Colonic mucosa (tissue), 4 donors: Measurements from ENCODE around the gene COL19A1. TPM values are rescaled to one million over a fixed set of nuclear protein-coding genes. Genes with fewer than 3 reads are reported as not detected.

Source experiments
- DNase-seq: peaks from one replicate; pipeline ENCODE4 v3.0.0-alpha.2; 2020
- H3K27ac ChIP-seq: fragments of 200-600 bp; one replicate; pipeline ENCODE4 v1.8.0; 2021
- H3K27me3 ChIP-seq: fragments of 200-600 bp; one replicate; pipeline ENCODE4 v1.8.0; 2021
- H3K36me3 ChIP-seq: fragments of 200-600 bp; one replicate; pipeline ENCODE4 v1.8.0; 2021
- H3K4me1 ChIP-seq: fragments of 200-600 bp; one replicate; pipeline ENCODE4 v1.8.0; 2021; ENCODE audit warnings: mild to moderate bottlenecking
- H3K4me3 ChIP-seq: fragments of 200-600 bp; one replicate; pipeline ENCODE4 v1.8.0; 2021
- H3K9ac ChIP-seq, 2 donors: one replicate each; pipeline ENCODE4 v1.7.0; 2013; ENCODE audit warnings: control low read depth in 2 of 2, low read depth in 2 of 2, low read length in 2 of 2
- H3K9me3 ChIP-seq: fragments of 200-600 bp; one replicate; pipeline ENCODE4 v1.8.0; 2021
- intact Hi-C: fragments of 100-400 bp; cut with DNase I; formaldehyde crosslinking; loops from one replicate; pipeline ENCODE4 v1.14.1; 2022
- total RNA-seq, 2 donors: library from RNA; stranded (reverse); fragmentation: NEBNext Ultra II Directional in 1 of 2; extraction: Animal tissue kit (Norgen Biotek cat#: 25700) in 1 of 2; gene quantifications; one replicate each; pipeline ENCODE4 v1.2.1, GENCODE V29; 2021
- TF ChIP-seq, protein P1 (sequence below): fragments of 200-600 bp; IDR thresholded peaks from one replicate; pipeline ENCODE4 v1.8.0; 2022; ENCODE audit warnings: antibody characterized with exemption, mild to moderate bottlenecking
- donor health status: healthy.
- donor health status: DM: no; HTN: no; CAD: no.
- donor health status: DM: no; HTN: no; CAD: no.

Gene COL19A1
- total RNA-seq, 2 donors from 2014 or later, result 0.22 to 0.56 TPM

DNA sequence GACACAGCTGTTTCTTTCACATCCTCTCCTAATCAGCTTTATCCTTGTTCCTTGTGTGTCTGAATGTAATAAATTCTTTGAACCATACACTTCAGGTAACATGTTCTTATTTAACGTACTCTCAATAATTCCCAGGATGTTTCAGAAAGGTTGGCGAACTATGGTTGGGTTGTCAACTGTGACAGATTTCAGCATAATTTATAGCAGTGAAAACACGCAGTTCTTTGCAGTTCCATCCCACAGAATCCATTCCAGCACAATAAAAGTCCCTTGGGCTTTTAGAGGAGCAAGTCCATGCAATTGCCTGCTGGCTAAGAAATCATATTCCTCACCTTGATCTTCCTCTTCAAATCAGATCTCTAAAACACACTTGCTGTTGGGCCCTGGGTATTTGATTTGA is 317.2 kb downstream of the COL19A1 start:
- H3K9me3 ChIP-seq, result no peaks in the 10 kb centered on the region
- H3K27ac ChIP-seq, result no peak overlapping the region
- no peaks in the 10 kb centered on the region for H3K27me3 ChIP-seq
- H3K4me1 ChIP-seq, result no peaks in the 10 kb centered on the region
- intact Hi-C loops, result no loop called here
- TF ChIP-seq, protein P1, sequence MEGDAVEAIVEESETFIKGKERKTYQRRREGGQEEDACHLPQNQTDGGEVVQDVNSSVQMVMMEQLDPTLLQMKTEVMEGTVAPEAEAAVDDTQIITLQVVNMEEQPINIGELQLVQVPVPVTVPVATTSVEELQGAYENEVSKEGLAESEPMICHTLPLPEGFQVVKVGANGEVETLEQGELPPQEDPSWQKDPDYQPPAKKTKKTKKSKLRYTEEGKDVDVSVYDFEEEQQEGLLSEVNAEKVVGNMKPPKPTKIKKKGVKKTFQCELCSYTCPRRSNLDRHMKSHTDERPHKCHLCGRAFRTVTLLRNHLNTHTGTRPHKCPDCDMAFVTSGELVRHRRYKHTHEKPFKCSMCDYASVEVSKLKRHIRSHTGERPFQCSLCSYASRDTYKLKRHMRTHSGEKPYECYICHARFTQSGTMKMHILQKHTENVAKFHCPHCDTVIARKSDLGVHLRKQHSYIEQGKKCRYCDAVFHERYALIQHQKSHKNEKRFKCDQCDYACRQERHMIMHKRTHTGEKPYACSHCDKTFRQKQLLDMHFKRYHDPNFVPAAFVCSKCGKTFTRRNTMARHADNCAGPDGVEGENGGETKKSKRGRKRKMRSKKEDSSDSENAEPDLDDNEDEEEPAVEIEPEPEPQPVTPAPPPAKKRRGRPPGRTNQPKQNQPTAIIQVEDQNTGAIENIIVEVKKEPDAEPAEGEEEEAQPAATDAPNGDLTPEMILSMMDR, result no peak
- H3K9ac ChIP-seq, result no peak overlapping the region
- H3K36me3 ChIP-seq, result no peaks in the 10 kb centered on the region
- no peak overlapping the region for H3K4me3 ChIP-seq
- no peak for DNase-seq

DNA sequence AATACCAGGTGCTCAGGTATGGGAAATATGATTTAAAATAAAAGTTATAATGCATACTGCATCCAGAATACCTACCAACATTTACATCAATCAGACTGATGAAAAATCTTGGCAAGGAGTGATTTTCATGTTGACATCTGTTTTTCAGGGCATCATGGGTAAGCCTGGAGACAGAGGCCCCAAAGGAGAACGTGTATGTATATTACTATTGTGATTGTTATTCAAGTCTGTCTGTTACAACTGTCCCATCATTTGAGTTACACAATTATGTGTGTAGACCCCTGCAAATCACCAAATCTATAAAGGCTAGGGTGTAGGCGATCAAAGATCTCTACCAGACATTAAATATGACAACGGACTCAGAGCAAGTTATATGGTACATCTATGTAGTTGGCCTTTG is 318.4 kb downstream of the COL19A1 start:
- H3K9ac ChIP-seq, result no peak overlapping the region
- H3K4me1 ChIP-seq, result no peaks in the 10 kb centered on the region
- H3K27me3 ChIP-seq, result no peaks in the 10 kb centered on the region
- no peaks in the 10 kb centered on the region for H3K9me3 ChIP-seq
- no peaks in the 10 kb centered on the region for H3K36me3 ChIP-seq
- H3K4me3 ChIP-seq, result no peak overlapping the region
- intact Hi-C loops, result no loop called here
- no peak overlapping the region for H3K27ac ChIP-seq
- TF ChIP-seq, protein P1, result no peak
- DNase-seq, result no peak

DNA sequence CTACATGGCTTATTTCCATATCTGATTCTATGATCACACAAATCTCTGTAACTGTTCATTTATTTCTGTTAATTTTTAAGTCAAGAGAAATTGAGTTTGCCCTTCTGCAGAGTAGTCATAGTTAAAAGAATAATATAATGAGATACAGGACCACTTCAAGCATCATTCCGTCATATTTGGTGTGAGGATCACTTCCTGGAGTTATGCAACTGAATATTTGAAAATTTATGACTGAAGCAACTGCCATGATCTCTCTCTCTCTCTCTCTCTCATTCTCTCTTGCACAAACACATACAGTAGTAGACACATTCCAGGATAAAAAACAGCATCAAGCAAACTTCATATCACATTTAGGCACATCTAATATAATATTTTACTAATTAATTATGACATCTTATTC is 320.1 kb downstream of the COL19A1 start:
- TF ChIP-seq, protein P1, result no peak
- no peak for DNase-seq
- H3K9me3 ChIP-seq, result no peaks in the 10 kb centered on the region

DNA sequence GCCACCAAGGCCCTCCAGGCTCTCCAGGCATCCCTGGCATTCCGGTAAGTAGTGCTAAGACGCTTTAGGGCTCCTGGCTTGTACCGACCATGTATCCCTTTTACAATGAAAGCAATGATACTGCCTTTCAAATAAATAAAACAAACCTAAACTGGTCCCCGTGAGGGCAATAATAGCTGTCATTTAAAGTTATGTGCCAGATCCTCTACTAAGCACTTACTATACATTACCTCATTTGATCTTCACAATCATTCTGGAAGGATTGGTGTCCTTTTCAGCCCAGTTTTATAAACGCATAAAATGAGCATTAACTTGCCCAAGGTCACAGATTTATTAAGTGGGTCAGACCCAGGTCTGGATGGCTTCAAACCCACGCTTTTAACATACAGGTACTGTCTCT is 321.8 kb downstream of the COL19A1 start:
- Histone ChIP-seq H3K9me3 (no peaks in the 10 kb centered on the region), H3K4me3 (no peak overlapping the region), H3K36me3 (no peaks in the 10 kb centered on the region), H3K4me1 (no peaks in the 10 kb centered on the region), H3K27me3 (no peaks in the 10 kb centered on the region), H3K27ac (no peak overlapping the region), H3K9ac (no peak overlapping the region)
- intact Hi-C loops, result no loop called here
- TF ChIP-seq, protein P1, result no peak
- DNase-seq, result no peak

More for the DNA sequence above, 320.1 kb downstream of the COL19A1 start:
- Histone ChIP-seq H3K36me3 (no peaks in the 10 kb centered on the region), H3K4me1 (no peaks in the 10 kb centered on the region), H3K4me3 (no peak overlapping the region), H3K27me3 (no peaks in the 10 kb centered on the region), H3K9ac (no peak overlapping the region), H3K27ac (no peak overlapping the region)
- intact Hi-C loops, result no loop called here

DNA sequence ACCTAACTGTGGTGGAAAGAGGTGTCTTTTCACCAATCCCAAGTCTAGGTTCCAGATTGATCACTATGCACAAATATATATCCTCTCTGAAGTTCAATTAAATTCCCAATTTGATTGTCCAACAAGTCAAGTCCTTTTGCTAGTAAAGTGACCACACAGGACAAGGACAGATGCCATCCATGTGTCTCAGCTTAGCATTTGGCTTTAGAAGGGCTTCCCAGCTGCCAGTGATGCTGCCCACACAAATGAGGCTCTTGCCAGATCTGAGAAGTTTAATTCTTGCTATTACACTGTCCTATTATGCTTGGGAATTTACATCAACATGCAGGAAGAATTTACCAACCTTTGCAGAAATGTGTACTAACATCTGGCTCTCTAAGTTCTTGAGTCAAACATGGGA is 328.1 kb downstream of the COL19A1 start:
- Histone ChIP-seq H3K27me3 (no peaks in the 10 kb centered on the region), H3K4me1 (no peaks in the 10 kb centered on the region), H3K9ac (no peak overlapping the region), H3K9me3 (no peaks in the 10 kb centered on the region), H3K4me3 (no peak overlapping the region), H3K27ac (no peak overlapping the region), H3K36me3 (no peaks in the 10 kb centered on the region)
- intact Hi-C loops, result no loop called here
- no peak for DNase-seq
- TF ChIP-seq, protein P1, result no peak

DNA sequence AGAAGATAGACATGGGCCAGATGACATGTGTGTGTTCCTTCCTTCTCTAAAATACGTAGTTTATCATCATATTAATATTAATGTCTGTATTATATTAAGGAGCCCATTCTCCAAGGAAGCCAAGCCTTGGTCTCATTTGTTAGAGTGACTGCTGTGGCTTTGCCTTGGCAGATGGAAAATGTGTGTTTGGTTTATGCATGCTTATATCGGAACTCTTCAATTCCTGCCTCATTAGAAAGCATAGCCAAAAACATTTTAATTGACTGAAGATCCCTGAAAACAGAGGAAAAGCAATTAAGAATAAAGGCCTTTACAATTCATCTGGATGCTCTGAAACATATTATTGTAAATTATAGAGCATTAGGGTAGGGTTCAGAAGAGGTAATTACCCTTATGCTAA is 330.2 kb downstream of the COL19A1 start:
- TF ChIP-seq, protein P1, result no peak
- Histone ChIP-seq H3K4me1 (no peaks in the 10 kb centered on the region), H3K9ac (no peak overlapping the region), H3K27me3 (no peaks in the 10 kb centered on the region), H3K9me3 (no peaks in the 10 kb centered on the region), H3K36me3 (no peaks in the 10 kb centered on the region), H3K4me3 (no peak overlapping the region), H3K27ac (no peak overlapping the region)
- intact Hi-C loops, result no loop called here
- no peak for DNase-seq
